CD4-positive, alpha-beta T cell (primary cell): ENCODE results near the gene SCAMP4. TPM values are rescaled to one million over a fixed set of nuclear protein-coding genes. Genes with fewer than 3 reads are reported as not detected.

Experiments
- ATAC-seq: fragments of 200-7000 bp; cut with Tn5 transposase; one replicate; pipeline ENCODE4 v1.10.0; 2022; ENCODE audit warnings: mild to moderate bottlenecking; ENCODE audit not compliant: poor library complexity
- CTCF ChIA-PET: fragments of 350-600 bp; sonication (Branson Sonifier 250); formaldehyde crosslinking; loops from one replicate; lab custom pipeline; 2021; ENCODE audit warnings: antibody characterized with exemption, inconsistent platforms; lab: Charles Lee
- POLR2A ChIA-PET: fragments of 350-600 bp; sonication (Branson Sonifier 250); formaldehyde crosslinking; loops from one replicate; lab custom pipeline; 2021; ENCODE audit warnings: antibody characterized with exemption, inconsistent platforms; lab: Charles Lee
- DNase-seq, 14 experiments: peaks; one replicate each; pipeline ENCODE4 v3.0.0-alpha.2; 2013 to 2020; ENCODE audit warnings: mixed read lengths in 2 of 14
- H3K27ac ChIP-seq, 2 donors: one replicate each; pipeline versions ENCODE4 v1.5.1 to v1.7.0; 2013; ENCODE audit warnings: low read length in 2 of 2, low read depth in 1 of 2, mild to moderate bottlenecking in 1 of 2
- H3K27me3 ChIP-seq, 2 experiments: 1 replicate in 1 of 2; 2 replicates in 1 of 2; pipeline versions ENCODE4 v1.6.1 to v1.7.0; 2013; ENCODE audit warnings: low read length in 2 of 2, control low read depth in 1 of 2, mild to moderate bottlenecking in 1 of 2, moderate library complexity in 1 of 2; ENCODE audit not compliant: insufficient read depth in 2 of 2, control insufficient read depth in 1 of 2
- H3K36me3 ChIP-seq: one replicate; pipeline ENCODE4 v1.6.1; 2013; ENCODE audit warnings: low read length, control low read depth; ENCODE audit not compliant: insufficient read depth
- H3K4me1 ChIP-seq: one replicate; pipeline ENCODE4 v1.6.1; 2013; ENCODE audit warnings: low read length, control low read depth; ENCODE audit not compliant: insufficient read depth
- H3K4me3 ChIP-seq: one replicate; pipeline ENCODE4 v1.5.1; 2013; ENCODE audit warnings: mild to moderate bottlenecking, low read length, moderate library complexity
- H3K9me3 ChIP-seq, 2 experiments: 1 replicate in 1 of 2; 2 replicates in 1 of 2; pipeline versions ENCODE4 v1.6.1 to v1.7.0; 2013; ENCODE audit warnings: low read length in 2 of 2, mild to moderate bottlenecking in 2 of 2, control low read depth in 1 of 2, moderate library complexity in 1 of 2; ENCODE audit not compliant: control insufficient read depth in 1 of 2, insufficient read depth in 1 of 2
- H3K27ac Mint-ChIP-seq: one replicate; pipeline ENCODE4 v1.8.0; 2020; ENCODE audit warnings: mixed read lengths
- H3K27me3 Mint-ChIP-seq: one replicate; pipeline ENCODE4 v1.8.0; 2021; ENCODE audit warnings: mixed read lengths
- H3K36me3 Mint-ChIP-seq: one replicate; pipeline ENCODE4 v1.8.0; 2021; ENCODE audit warnings: low read depth, mixed read lengths
- H3K4me1 Mint-ChIP-seq: one replicate; pipeline ENCODE4 v1.8.0; 2021; ENCODE audit warnings: low read depth, mixed read lengths
- H3K4me3 Mint-ChIP-seq: one replicate; pipeline ENCODE4 v1.8.0; 2020; ENCODE audit warnings: mild to moderate bottlenecking, mixed read lengths
- H3K9me3 Mint-ChIP-seq: one replicate; pipeline ENCODE4 v1.8.0; 2020; ENCODE audit warnings: mixed read lengths
- intact Hi-C, 2 experiments: fragments of 100-400 bp; cut with DNase I in 1 of 2; cut with micrococcal nuclease in 1 of 2; formaldehyde crosslinking; loops; one replicate each; pipeline versions ENCODE4 v1.15.1 to v1.9.0; 2023 to 2025; cut with DNase I, micrococcal nuclease
- total RNA-seq, 174 experiments: library from RNA in 2 of 174; stranded (reverse) in 2 of 174; gene quantifications; one replicate each; pipeline ENCODE4 v1.2.3 and lab custom pipeline; 2021 to 2026
- TF ChIP-seq, protein P1 (sequence below): fragments of 200-600 bp; IDR thresholded peaks from one replicate; pipeline ENCODE4 v1.8.0; 2022; ENCODE audit warnings: antibody characterized with exemption, mild to moderate bottlenecking

Gene SCAMP4
- total RNA-seq, 2 experiments from 2014 or later, result 12.7 to 15.4 TPM

DNA sequence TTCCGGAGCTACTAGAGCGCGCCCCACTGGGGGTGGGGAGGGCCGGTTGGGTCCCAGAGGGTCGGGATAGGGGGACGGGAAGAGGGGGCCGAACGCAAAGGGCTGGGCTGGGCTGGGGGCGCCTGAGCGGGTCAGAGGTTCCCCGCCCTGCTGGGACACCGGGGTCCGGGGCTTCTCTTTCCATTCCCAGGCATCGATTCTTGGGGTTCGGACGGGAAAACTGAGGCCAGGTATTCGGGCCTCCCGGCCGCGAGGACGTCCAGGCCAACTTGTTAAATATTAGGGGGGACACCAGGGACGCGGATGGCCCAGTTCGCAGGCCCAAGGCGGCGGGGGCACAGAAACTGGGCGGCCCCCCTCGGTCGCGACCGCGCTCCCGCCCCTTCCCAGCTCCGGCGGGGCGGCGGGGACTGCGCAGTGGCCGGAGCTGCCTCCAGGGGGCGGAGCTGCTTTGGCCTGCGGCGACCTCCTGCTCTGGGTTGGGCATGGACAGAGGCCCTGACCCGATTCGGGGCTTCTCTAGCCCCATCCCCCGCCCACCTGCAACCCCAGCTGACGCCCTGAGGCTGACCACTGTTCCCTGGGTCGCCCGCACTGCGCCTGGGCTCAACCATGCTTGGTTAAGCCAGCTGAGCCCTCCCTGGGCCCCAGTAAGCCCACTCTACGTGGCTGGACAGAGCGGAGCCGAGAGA is 40.6 kb upstream of the SCAMP4 start:
- no peaks in the 10 kb centered on the region for H3K36me3 ChIP-seq
- peaks cover 21% of the 10 kb centered on the region for H3K36me3 Mint-ChIP-seq
- H3K27me3 Mint-ChIP-seq, result no peaks in the 10 kb centered on the region
- H3K27me3 ChIP-seq, result no peaks in the 10 kb centered on the region
- ChIA-PET POLR2A (interaction anchor here (0.6 to 3.6 kb wide), 10 partner anchors 9 to 79 kb away, joined by 3 to 41 read pairs (median 4); partner anchors contain the start of gene ABHD17A), CTCF (interaction anchor here (0.6 to 1.5 kb wide), 13 partner anchors 8 to 84 kb away, joined by 3 to 23 read pairs (median 4); no protein-coding TSS in a partner anchor)
- no peaks in the 10 kb centered on the region for H3K9me3 ChIP-seq
- TF ChIP-seq, protein P1, sequence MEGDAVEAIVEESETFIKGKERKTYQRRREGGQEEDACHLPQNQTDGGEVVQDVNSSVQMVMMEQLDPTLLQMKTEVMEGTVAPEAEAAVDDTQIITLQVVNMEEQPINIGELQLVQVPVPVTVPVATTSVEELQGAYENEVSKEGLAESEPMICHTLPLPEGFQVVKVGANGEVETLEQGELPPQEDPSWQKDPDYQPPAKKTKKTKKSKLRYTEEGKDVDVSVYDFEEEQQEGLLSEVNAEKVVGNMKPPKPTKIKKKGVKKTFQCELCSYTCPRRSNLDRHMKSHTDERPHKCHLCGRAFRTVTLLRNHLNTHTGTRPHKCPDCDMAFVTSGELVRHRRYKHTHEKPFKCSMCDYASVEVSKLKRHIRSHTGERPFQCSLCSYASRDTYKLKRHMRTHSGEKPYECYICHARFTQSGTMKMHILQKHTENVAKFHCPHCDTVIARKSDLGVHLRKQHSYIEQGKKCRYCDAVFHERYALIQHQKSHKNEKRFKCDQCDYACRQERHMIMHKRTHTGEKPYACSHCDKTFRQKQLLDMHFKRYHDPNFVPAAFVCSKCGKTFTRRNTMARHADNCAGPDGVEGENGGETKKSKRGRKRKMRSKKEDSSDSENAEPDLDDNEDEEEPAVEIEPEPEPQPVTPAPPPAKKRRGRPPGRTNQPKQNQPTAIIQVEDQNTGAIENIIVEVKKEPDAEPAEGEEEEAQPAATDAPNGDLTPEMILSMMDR, result peak; percentile 74
- no peaks in the 10 kb centered on the region for H3K9me3 Mint-ChIP-seq
- ATAC-seq (no peak), DNase-seq (peak in 11 of 14 experiments; percentile 36 to 81 (median 56))
- peak overlapping the region; percentile 83 for H3K4me3 ChIP-seq
- peak overlapping the region; percentile 67 to 89 for H3K27ac ChIP-seq
- peaks cover 36% of the 10 kb centered on the region for H3K4me1 Mint-ChIP-seq
- peak overlapping the region; percentile 63 for H3K27ac Mint-ChIP-seq
- H3K4me3 Mint-ChIP-seq, result peak overlapping the region; percentile 90
- peaks cover 40% of the 10 kb centered on the region for H3K4me1 ChIP-seq
- intact Hi-C loops, result loop anchor here (1.0 to 5.0 kb wide), 5 partner anchors 11 to 233 kb away; partner anchors contain the start of genes ADAT3 (in 2 of the 2), SCAMP4 (in 2 of the 2), ABHD17A (in 1 of the 2) and IZUMO4 (in 1 of the 2)

DNA sequence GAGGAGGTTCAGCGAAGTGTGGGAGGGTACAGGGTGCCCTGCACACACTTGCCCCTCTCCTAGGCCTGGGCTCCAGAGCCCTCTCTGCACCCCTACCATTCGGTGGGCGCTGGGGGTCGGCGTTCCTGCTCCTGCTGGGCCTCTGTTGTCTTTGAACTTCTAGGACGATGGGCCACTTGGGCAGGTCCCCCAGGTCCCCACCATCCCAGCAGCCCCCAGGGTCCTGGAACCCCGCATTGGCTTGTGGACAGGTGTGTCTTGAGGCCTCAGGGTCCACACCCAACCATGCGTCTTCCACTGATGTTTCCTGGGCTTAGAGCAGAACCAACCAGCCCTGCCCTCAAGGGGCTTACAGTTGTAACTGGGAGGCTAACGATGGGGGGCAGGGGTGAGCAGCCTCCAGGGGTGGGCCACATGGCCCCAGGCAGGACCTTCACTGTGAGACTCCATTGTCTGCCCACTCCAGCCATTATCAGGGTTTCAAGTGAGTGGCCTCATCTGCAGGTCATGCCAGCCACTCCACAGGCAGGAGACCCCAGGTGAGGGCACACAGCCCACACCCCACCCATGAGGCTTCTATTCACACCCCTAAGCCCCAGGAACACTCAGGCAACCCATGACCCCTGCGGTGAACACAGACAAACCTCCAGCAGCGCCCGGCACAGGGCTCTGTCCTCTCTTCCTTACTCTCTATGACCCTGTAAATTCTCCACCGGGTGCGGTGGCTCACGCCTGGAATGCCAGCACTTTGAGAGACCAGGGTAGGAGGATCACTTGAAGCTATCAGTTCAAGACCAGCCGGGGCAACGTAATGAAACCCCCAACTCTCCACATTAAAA is 39.8 kb upstream of the SCAMP4 start:
- Mint-ChIP-seq H3K27ac (peak overlapping the region; percentile 69), H3K4me3 (peak overlapping the region; percentile 85), H3K36me3 (peaks cover 24% of the 10 kb centered on the region), H3K27me3 (no peaks in the 10 kb centered on the region), H3K9me3 (no peaks in the 10 kb centered on the region), H3K4me1 (peaks cover 30% of the 10 kb centered on the region)
- no peak for ATAC-seq
- peak in 1 of 14 experiments; percentile 47 for DNase-seq
- CTCF ChIA-PET, result interaction anchor here (0.8 to 1.5 kb wide), 10 partner anchors 9 to 83 kb away, joined by 3 to 23 read pairs (median 4); no protein-coding TSS in a partner anchor
- Histone ChIP-seq H3K4me1 (peaks cover 32% of the 10 kb centered on the region), H3K4me3 (peak overlapping the region; percentile 83), H3K36me3 (peaks cover under 1% of the 10 kb centered on the region), H3K9me3 (no peaks in the 10 kb centered on the region), H3K27ac (peak overlapping the region; percentile 13 to 67), H3K27me3 (no peaks in the 10 kb centered on the region)
- intact Hi-C loops, result no loop called here
- TF ChIP-seq, protein P1, result no peak
- POLR2A ChIA-PET, result interaction anchor here (0.8 to 3.6 kb wide), 9 partner anchors 10 to 76 kb away, joined by 3 to 41 read pairs (median 5); partner anchors contain the start of gene ABHD17A

DNA sequence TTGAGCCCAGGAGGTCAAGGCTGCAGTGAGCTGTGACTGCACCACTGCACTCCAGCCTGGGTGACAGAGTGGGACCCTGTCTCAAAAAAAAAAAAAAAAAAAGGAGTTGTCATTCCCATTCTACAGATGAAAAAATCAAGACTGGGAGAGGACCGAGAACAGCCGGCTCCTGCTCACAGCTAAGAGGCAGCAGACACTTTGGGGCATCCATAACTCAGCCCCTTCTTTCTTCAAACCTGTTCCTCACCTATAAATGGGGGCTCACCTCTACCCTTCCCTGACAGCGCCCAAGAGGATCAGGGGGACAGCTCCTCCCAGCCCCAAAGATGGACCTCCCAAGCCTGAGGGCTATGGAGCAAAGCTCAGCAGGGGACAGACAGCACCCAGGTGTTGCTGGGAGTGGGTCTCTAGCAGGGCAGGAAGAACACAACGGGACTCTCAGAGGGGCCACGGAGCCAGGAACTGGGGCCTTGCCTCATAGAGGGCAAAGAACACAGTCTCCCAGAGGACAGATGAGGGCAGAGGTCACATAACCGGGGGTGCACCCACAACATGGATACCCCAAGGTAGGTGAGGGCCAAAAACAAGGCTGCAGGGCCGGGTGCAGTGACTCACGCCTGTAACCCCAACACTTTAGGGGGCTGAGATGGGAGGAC is 38.4 kb upstream of the SCAMP4 start:
- H3K9me3 ChIP-seq, result no peaks in the 10 kb centered on the region
- no peaks in the 10 kb centered on the region for H3K9me3 Mint-ChIP-seq
- peaks cover 13% of the 10 kb centered on the region for H3K36me3 ChIP-seq
- intact Hi-C loops, result no loop called here
- CTCF ChIA-PET, result interaction anchor here (0.7 kb wide), 1 partner anchor 60 kb away, joined by 3 read pairs; no protein-coding TSS in a partner anchor
- no peak overlapping the region for H3K4me3 ChIP-seq
- POLR2A ChIA-PET, result interaction anchor here (1.2 to 3.6 kb wide), 2 partner anchors 9 kb away, joined by 3 to 41 read pairs; no protein-coding TSS in a partner anchor
- peaks cover 17% of the 10 kb centered on the region for H3K4me1 Mint-ChIP-seq
- no peaks in the 10 kb centered on the region for H3K27me3 ChIP-seq
- DNase-seq (peak in 1 of 14 experiments; percentile 34), ATAC-seq (no peak)
- TF ChIP-seq, protein P1, result no peak
- peaks cover 24% of the 10 kb centered on the region for H3K4me1 ChIP-seq
- peak overlapping the region; percentile 45 for H3K4me3 Mint-ChIP-seq
- H3K27ac ChIP-seq, result no peak overlapping the region
- H3K27ac Mint-ChIP-seq, result peak overlapping the region; percentile 36
- H3K36me3 Mint-ChIP-seq, result peaks cover 25% of the 10 kb centered on the region
- H3K27me3 Mint-ChIP-seq, result no peaks in the 10 kb centered on the region
